Prostate gland (tissue), 2 donors: Measurements from ENCODE around the gene NACA2. TPM values are rescaled to one million over a fixed set of nuclear protein-coding genes. Genes with fewer than 3 reads are reported as not detected.

Source experiments
- DNase-seq: peaks from one replicate; pipeline ENCODE4 v3.0.0-alpha.2; 2019; ENCODE audit warnings: low spot score
- H3K27ac ChIP-seq, 2 donors: fragments of 200-600 bp; sonication (generic); 2 replicates each; pipeline ENCODE4 v1.5.1; 2017 to 2019
- H3K27me3 ChIP-seq: fragments of 200-600 bp; sonication (generic); replicated peaks from 2 replicates; pipeline ENCODE4 v1.5.1; 2019; ENCODE audit not compliant: insufficient read depth
- H3K36me3 ChIP-seq, 2 donors: fragments of 200-600 bp; sonication (generic); 1 replicate in 1 of 2; 2 replicates in 1 of 2; pipeline versions ENCODE4 v1.5.1 to v1.8.1; 2017 to 2019
- H3K4me1 ChIP-seq: fragments of 200-600 bp; sonication (generic); replicated peaks from 2 replicates; pipeline ENCODE4 v1.5.1; 2019
- H3K4me3 ChIP-seq, 2 donors: fragments of 200-600 bp; sonication (generic); 2 replicates each; pipeline ENCODE4 v1.5.1; 2017 to 2019
- H3K9me3 ChIP-seq: fragments of 200-600 bp; sonication (generic); 2 replicates; pipeline ENCODE4 v1.5.1; 2017
- CTCF ChIP-seq, 4 experiments: fragments of 200-600 bp in 2 of 4; fragments of 450-650 bp in 2 of 4; sonication (generic) in 2 of 4; IDR thresholded peaks; 1 replicate in 3 of 4; 2 replicates in 1 of 4; pipeline ENCODE4 v1.5.1; 2016 to 2019; ENCODE audit warnings: antibody characterized with exemption in 4 of 4, mild to moderate bottlenecking in 2 of 4, moderate library complexity in 2 of 4
- POLR2A ChIP-seq: fragments of 450-650 bp; IDR thresholded peaks from one replicate; pipeline ENCODE4 v1.6.1; 2016; ENCODE audit warnings: antibody characterized with exemption, mild to moderate bottlenecking
- POLR2AphosphoS5 ChIP-seq: sonication (generic); formaldehyde crosslinking; IDR thresholded peaks from one replicate; pipeline ENCODE4 v1.6.1; 2017; ENCODE audit warnings: antibody characterized with exemption
- WGBS: methylation state at CpG from one replicate; pipeline ENCODE4 v1.1.5; 2018; 5-methylcytosine and 5-hydroxymethylcytosine counted together
- intact Hi-C: fragments of 100-400 bp; cut with DNase I; formaldehyde crosslinking; loops from one replicate; pipeline ENCODE4 v1.14.2; 2022
- total RNA-seq, 2 donors: library from RNA; depleted of rRNA; stranded (reverse); fragments of >200 nt; gene quantifications; one replicate each; pipeline ENCODE4 v1.1.0, GENCODE V29; 2016

Gene NACA2
- total RNA-seq, 2 donors from 2014 or later = 2.1 TPM; not detected in 1

- no peaks in the 10 kb centered on the region for H3K4me1 ChIP-seq
- TF ChIP-seq POLR2AphosphoS5 (no peak), CTCF (IDR thresholded peaks at IDR 0.05) (no peak), POLR2A (no peak)
- no peak for DNase-seq
- no peaks in the 10 kb centered on the region for H3K27me3 ChIP-seq
- no peak overlapping the region for H3K27ac ChIP-seq
- no peak overlapping the region for H3K4me3 ChIP-seq
- intact Hi-C loops = no loop called here
- H3K9me3 ChIP-seq = no peaks in the 10 kb centered on the region
- 45% methylated on average over 4 of the region's 4 CpGs for WGBS
- H3K36me3 ChIP-seq = no peaks in the 10 kb centered on the region
Observed at GRCh38 chr17:61565213-61565612, 25.8 kb downstream of the NACA2 start.

- DNase-seq = no peak
- 80% methylated on average over 4 of the region's 4 CpGs for WGBS
- Histone ChIP-seq H3K36me3 (no peaks in the 10 kb centered on the region), H3K27me3 (no peaks in the 10 kb centered on the region), H3K4me3 (no peak overlapping the region), H3K27ac (no peak overlapping the region), H3K9me3 (no peaks in the 10 kb centered on the region), H3K4me1 (no peaks in the 10 kb centered on the region)
- intact Hi-C loops = no loop called here
- TF ChIP-seq POLR2A = no peak
Observed at GRCh38 chr17:61562287-61562686, 28.7 kb downstream of the NACA2 start.

- TF ChIP-seq POLR2AphosphoS5 = peak; percentile 11
- TF ChIP-seq POLR2A = no peak
- Histone ChIP-seq H3K4me1 (no peaks in the 10 kb centered on the region), H3K9me3 (no peaks in the 10 kb centered on the region), H3K27me3 (no peaks in the 10 kb centered on the region), H3K27ac (no peak overlapping the region), H3K36me3 (no peaks in the 10 kb centered on the region), H3K4me3 (no peak overlapping the region)
- WGBS = 87% methylated on average over 2 of the region's 2 CpGs
- no peak for DNase-seq
- intact Hi-C loops = no loop called here
Observed at GRCh38 chr17:61561354-61561753, 29.7 kb downstream of the NACA2 start.

- intact Hi-C loops = no loop called here
- no peak for DNase-seq
- H3K4me3 ChIP-seq = no peak overlapping the region
- no peaks in the 10 kb centered on the region for H3K36me3 ChIP-seq
- WGBS = 91% methylated on average over 6 of the region's 6 CpGs
- H3K27ac ChIP-seq = no peak overlapping the region
- H3K9me3 ChIP-seq = no peaks in the 10 kb centered on the region
- H3K4me1 ChIP-seq = no peaks in the 10 kb centered on the region
- no peak for TF ChIP-seq POLR2A
- no peak for TF ChIP-seq POLR2AphosphoS5
- TF ChIP-seq CTCF (IDR thresholded peaks at IDR 0.05) = no peak
- H3K27me3 ChIP-seq = no peaks in the 10 kb centered on the region
Observed at GRCh38 chr17:61560071-61560470, 30.9 kb downstream of the NACA2 start.

- 35% methylated on average over 10 of the region's 10 CpGs for WGBS
- H3K4me3 ChIP-seq = no peak overlapping the region
- DNase-seq = peak; percentile 25
- no peak for TF ChIP-seq CTCF (IDR thresholded peaks at IDR 0.05)
- peak; percentile 53 for TF ChIP-seq POLR2AphosphoS5
- no peak for TF ChIP-seq POLR2A
- no peaks in the 10 kb centered on the region for H3K27me3 ChIP-seq
- H3K36me3 ChIP-seq = no peaks in the 10 kb centered on the region
- no peaks in the 10 kb centered on the region for H3K4me1 ChIP-seq
- intact Hi-C loops = loop anchor here (10.0 kb wide), 1 partner anchor 278 kb away; no protein-coding TSS in a partner anchor
- no peaks in the 10 kb centered on the region for H3K9me3 ChIP-seq
- no peak overlapping the region for H3K27ac ChIP-seq
Observed at GRCh38 chr17:61556224-61557188, 34.5 kb downstream of the NACA2 start.
